Cortex of kidney (tissue), 1 donor: ENCODE data around the gene C5.

Experiments used
- DNase-seq: peaks from one replicate; lab custom pipeline; 2025; lab: John Stamatoyannopoulos, UW

C5 gene

DNA sequence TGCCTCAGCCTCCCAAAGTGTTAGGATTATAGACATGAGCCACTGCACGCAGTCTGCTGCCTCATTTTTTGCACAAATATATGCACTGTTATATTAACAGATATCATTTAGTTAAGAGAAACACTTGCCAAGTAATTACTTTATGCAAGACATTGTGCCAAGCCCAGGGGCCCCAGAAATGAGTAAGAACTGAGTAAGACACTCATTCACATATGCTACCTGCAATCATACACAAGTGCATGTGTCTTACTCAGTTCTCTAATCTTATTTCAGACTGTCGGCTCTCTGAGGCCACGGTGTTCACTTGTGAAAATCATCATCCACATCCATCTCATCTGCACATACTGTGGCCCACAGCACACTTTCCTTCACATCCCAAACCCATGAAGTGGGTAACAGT is 139.4 kb downstream of the C5 start:
- no peak for DNase-seq

DNA sequence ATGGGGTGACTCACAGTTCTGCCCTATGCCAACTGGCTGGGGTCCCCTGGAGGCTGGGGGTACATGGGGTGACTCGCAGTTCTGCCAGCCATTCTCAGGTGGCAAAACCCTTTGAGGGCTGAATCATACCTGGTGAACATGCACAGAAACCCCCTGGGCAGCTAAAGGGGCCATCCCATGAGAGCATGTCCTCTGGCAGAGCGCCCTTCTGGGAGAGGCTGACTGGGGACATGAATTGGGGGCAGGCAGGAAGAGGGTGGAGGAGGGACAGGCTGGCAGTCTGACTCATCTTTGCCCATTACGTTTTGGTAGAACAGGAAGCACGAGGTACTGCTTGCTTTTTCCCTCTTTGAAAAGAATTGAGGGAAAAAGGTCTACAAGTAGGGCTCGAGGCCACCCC is 140.2 kb downstream of the C5 start:
- no peak for DNase-seq

DNA sequence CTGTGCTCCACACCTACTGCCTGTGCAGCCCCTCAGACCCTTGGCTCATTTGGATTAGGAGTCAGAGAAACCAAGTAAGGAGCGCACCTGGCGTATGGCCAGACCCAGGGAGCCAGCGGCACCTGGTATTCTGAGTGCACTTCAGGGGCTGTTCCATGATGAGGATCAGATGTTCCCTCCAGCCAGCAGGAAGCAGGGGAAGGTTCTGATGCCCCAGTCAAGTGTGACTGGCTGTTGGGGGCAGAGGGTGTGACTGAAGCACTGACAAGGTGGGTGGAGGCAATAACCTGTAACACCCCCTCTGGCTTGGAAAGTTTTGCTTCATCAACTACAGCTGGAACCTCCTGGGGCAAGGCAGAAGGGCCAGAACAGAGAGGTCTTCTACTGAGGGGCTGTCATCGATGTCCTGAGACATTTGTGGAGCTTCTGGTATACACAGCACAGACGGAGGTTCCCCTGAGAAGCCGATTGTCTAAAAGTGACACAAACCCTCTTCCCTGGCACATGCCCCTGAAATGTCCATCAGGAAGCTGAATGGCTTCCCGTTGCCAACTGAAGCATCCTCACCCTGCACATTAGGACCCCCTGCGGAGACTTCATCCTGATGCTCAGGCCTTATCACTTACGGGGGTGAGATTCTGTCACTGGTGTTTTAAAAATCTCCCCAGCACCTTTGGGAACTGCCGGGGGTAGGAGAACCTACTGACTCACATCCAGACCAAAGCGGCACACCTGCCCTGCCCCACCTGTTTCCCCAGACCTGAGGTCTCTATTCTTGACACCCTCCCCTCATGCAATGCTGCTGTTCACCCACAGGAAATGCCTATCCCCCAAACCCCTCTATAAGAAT is 144.5 kb downstream of the C5 start:
- no peak for DNase-seq

DNA sequence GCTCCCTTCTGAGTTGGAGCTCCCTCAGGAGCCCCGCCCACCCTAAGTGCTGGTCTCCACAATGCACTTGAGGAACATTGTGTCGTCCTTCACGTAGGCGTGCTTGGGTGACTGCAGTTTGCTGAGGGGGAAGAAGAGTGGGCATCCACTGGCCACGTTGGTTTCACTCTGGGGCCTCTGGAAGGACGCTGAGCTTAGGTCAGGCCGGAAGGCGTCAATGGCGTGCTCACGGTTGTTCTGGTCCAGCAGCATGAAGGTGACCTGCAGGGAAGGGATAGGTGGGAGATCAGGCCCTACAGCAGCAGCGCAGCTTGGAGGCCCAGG is 145.1 kb downstream of the C5 start:
- no peak for DNase-seq

DNA sequence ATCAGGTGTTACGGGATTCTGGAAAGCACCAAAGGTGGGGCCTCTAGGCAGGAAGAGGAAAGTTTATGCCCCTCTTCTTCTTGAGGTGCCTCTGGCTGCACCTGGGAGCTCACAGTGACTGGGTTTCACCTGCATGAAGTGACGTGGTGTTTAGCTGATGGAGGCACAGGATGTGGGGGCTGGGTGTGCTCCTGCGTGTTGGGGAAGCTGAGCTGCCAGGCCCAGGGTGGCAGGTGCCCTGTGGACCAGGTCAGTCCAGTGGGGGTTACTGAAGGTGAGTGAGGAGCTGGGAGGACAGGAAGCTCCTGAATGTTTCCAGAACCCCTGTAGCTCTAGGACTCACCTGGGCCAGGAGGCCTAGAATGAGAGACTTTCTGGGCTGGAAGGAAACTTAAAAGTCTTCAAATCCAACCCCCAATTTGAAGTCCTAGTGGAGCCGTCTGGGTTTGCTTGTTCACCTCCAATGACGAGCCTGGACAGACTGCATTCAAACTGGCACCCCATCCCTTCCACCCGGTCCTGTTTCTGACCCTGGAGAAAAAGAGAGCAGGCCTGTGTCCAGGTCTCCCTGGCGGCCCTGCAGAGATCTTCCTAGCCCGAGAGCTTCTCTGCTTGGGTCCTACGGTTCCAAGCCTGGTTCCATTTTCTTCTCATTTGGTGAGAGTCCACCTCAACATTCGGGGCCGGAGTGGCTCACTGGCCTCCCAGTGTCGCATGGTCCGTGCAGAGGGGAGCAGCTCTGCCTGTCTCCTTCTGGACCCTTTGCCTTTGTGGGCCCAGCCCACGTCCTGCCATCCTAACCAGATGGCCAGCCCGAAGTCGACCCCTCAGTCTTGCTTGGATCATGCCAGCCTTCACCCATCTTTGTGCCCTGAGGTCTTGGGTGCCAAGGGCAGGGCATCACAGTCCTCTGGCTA is 145.8 kb downstream of the C5 start:
- no peak for DNase-seq

DNA sequence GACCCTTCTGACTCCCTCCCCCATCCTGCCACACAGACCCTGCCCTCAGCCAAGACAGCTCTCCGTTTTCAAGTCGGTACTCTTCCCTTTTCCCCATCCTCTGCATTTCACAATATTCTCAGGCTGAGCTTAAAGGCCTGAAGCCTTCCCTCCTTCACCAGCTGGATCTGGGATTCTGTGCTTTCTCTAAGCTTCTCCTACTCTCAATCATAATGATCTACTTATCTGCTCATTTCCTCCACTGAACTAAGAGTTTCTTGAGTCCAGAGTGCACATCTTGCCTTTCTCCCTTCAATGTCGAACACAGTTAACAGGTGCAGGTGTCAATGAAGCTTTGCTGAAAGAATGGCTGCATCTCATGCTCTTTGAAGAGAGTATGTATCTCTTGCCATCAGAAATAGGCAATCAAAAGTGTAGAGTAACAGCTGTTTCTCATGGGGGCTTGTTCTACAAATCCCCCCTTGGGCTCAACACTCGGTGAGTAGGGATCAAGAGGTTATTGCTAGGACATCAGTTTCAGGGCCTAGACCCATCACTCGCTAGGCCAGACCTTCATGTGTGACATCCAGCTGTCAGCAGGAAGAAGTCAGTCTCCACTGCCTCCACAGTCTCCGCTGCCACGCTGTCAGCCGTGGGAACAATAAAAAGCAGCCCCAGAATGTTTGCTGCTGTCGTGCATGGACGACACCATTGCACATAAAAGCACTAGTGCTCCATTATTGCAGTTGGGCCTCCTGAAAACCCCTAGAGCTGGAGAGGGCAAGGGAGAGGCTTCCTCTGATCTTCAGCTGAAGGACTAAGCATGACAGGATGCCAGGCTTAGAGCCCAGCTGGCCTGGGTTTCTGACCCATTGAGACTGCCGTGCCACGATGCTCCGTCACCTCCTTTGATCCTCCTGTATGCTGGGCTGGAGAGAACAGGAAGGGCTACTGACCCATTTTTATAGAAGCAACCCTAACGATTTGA is 147.2 kb downstream of the C5 start:
- no peak for DNase-seq
